SK-N-SH treated with all-trans-retinoic acid at 6 μM for 48 hours (cell line): Measurements from ENCODE around the gene SCLT1.
"Not testable (repeated sequence)": the region's sequence is repeated elsewhere in the genome, so short reads cannot be mapped to it uniquely, and the experiment has no call there.

ENCODE experiments used
- ATAC-seq: fragments of 200-7000 bp; cut with Tn5 transposase; 3 replicates; pipeline ENCODE4 v1.9.1; 2020; ENCODE audit warnings: mild to moderate bottlenecking, moderate library complexity
- ARNTL ChIP-seq: fragments of 450-650 bp; formaldehyde crosslinking; IDR thresholded peaks from 2 replicates; pipeline ENCODE4 v1.5.0; 2020; ENCODE audit warnings: low read depth, mild to moderate bottlenecking, moderate library complexity, borderline replicate concordance
- BACH2 ChIP-seq: fragments of 250-450 bp; sonication (Bioruptor Pico); IDR thresholded peaks from 2 replicates; pipeline ENCODE4 v1.9.0; 2021; ENCODE audit warnings: mild to moderate bottlenecking, borderline replicate concordance
- CREB5 ChIP-seq: fragments of 250-450 bp; sonication (Bioruptor Pico); IDR thresholded peaks from 2 replicates; pipeline ENCODE4 v1.5.1; 2020; ENCODE audit warnings: low read depth, mild to moderate bottlenecking, moderate library complexity
- CSDC2 ChIP-seq: fragments of 250-450 bp; sonication (Bioruptor Pico); IDR thresholded peaks from 2 replicates; pipeline ENCODE4 v1.5.0; 2020; ENCODE audit warnings: mild to moderate bottlenecking, moderate library complexity
- ESRRG ChIP-seq: fragments of 250-450 bp; sonication (Bioruptor Pico); IDR thresholded peaks from 2 replicates; pipeline ENCODE4 v1.6.1; 2021; ENCODE audit warnings: mild to moderate bottlenecking
- GLIS3 ChIP-seq: fragments of 250-450 bp; sonication (Bioruptor Pico); IDR thresholded peaks from 2 replicates; pipeline ENCODE4 v1.5.0; 2020; ENCODE audit warnings: mild to moderate bottlenecking, moderate library complexity
- ISL1 ChIP-seq: fragments of 250-450 bp; sonication (Bioruptor Pico); IDR thresholded peaks from 2 replicates; pipeline ENCODE4 v2.1.2; 2022; ENCODE audit warnings: mild to moderate bottlenecking, moderate library complexity
- TCF4 ChIP-seq: fragments of 250-450 bp; sonication (Bioruptor Pico); IDR thresholded peaks from 2 replicates; pipeline ENCODE4 v1.8.0; 2021; ENCODE audit warnings: mild to moderate bottlenecking, moderate library complexity, borderline replicate concordance
- TOX ChIP-seq: fragments of 250-450 bp; sonication (Bioruptor Pico); IDR thresholded peaks from 2 replicates; pipeline ENCODE4 v1.8.0; 2021; ENCODE audit warnings: mild to moderate bottlenecking, moderate library complexity, borderline replicate concordance
- TSHZ2 ChIP-seq: fragments of 250-450 bp; sonication (Bioruptor Pico); IDR thresholded peaks from 2 replicates; pipeline ENCODE4 v1.5.0; 2020; ENCODE audit warnings: mild to moderate bottlenecking, moderate library complexity
- ZFP3 ChIP-seq: fragments of 250-450 bp; sonication (Bioruptor Pico); IDR thresholded peaks from 2 replicates; pipeline ENCODE4 v1.5.0; 2020; ENCODE audit warnings: mild to moderate bottlenecking, moderate library complexity
- ZNF565 ChIP-seq: fragments of 450-650 bp; formaldehyde crosslinking; conservative IDR thresholded peaks from 2 replicates; pipeline ENCODE4 v1.5.0; 2020; ENCODE audit warnings: low read depth, mild to moderate bottlenecking, moderate library complexity
- ZNF70 ChIP-seq: fragments of 450-650 bp; formaldehyde crosslinking; IDR thresholded peaks from 2 replicates; pipeline ENCODE4 v1.5.0; 2020; ENCODE audit warnings: mild to moderate bottlenecking, moderate library complexity
- ZNF8 ChIP-seq: fragments of 450-650 bp; formaldehyde crosslinking; IDR thresholded peaks from 2 replicates; pipeline ENCODE4 v1.5.0; 2020; ENCODE audit warnings: mild to moderate bottlenecking, moderate library complexity
- TF ChIP-seq, protein P1 (sequence below): fragments of 250-450 bp; sonication (Bioruptor Pico); IDR thresholded peaks from 2 replicates; pipeline ENCODE4 v1.8.0; 2020; ENCODE audit warnings: mild to moderate bottlenecking, moderate library complexity, borderline replicate concordance
- TF ChIP-seq, protein P2 (sequence below): fragments of 250-450 bp; sonication (Bioruptor Pico); IDR thresholded peaks from 2 replicates; pipeline ENCODE4 v1.5.1; 2021; ENCODE audit warnings: mild to moderate bottlenecking, moderate library complexity

Gene SCLT1

DNA sequence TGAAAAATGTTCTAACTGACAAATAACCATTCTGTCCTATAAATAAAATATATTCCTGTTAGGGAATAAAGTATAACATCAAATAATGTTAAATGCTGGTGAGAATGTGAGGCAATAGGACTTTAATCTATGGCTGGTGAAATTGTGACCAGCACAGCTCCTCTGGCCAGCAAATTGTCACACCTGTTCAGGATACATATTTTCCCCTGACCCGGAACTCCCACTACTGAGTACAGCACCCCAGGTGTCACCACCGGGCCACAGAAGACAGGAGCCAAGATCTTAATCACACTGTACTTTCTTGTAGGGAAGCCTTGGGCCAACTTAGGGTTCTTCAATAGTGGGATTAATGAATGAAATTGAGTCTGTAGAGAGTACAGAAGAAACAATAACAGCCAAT lies 35.8 kb upstream of the SCLT1 start (continued):
- TF ChIP-seq TSHZ2 (CRISPR knock-in tag) (no peak), ESRRG (no peak), GLIS3 (no peak), TOX (CRISPR knock-in tag) (no peak)
- TF ChIP-seq, protein P1, sequence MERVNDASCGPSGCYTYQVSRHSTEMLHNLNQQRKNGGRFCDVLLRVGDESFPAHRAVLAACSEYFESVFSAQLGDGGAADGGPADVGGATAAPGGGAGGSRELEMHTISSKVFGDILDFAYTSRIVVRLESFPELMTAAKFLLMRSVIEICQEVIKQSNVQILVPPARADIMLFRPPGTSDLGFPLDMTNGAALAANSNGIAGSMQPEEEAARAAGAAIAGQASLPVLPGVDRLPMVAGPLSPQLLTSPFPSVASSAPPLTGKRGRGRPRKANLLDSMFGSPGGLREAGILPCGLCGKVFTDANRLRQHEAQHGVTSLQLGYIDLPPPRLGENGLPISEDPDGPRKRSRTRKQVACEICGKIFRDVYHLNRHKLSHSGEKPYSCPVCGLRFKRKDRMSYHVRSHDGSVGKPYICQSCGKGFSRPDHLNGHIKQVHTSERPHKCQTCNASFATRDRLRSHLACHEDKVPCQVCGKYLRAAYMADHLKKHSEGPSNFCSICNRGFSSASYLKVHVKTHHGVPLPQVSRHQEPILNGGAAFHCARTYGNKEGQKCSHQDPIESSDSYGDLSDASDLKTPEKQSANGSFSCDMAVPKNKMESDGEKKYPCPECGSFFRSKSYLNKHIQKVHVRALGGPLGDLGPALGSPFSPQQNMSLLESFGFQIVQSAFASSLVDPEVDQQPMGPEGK (CRISPR knock-in tag) = no peak

- not testable (repeated sequence) for ATAC-seq
These were observed 33.3 kb upstream of the SCLT1 start for GRCh38 chr4:129126614-129127013.

- ATAC-seq = no peak
These were observed 24.4 kb upstream of the SCLT1 start for GRCh38 chr4:129117705-129118104.

DNA sequence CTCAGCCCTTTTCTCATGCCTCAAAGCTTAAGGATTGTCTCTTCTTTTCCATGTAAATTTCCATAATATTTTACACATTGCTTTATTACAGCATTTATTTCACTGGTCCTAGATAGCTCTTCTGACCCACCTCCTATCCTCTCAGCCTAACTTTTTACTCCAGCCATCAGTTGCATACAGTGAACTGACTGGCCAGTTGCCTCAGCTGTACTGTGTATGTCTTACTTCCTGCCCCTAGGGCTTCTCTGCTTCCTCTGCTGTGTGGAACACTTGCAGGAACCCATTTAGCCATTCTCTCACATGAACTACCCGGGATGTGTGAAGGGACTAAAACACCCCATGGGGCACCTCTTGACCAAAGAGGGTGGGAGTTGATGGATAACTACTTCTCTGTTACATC lies 20.6 kb upstream of the SCLT1 start:
- no peak for ATAC-seq
- TF ChIP-seq ISL1 (CRISPR knock-in tag) (no peak), ZNF565 (CRISPR knock-in tag) (no peak), ZFP3 (CRISPR knock-in tag) (no peak), TOX (CRISPR knock-in tag) (no peak), CREB5 (no peak), ZNF70 (CRISPR knock-in tag) (no peak), TCF4 (CRISPR knock-in tag) (no peak)
- TF ChIP-seq, all 23 proteins: peak for 0

More at GRCh38 chr4:129117705-129118104, 24.4 kb upstream of the SCLT1 start:
- TF ChIP-seq CREB5 (no peak), ZNF8 (CRISPR knock-in tag) (no peak), GLIS3 (no peak), ESRRG (no peak), ZNF565 (CRISPR knock-in tag) (no peak), TSHZ2 (CRISPR knock-in tag) (no peak), BACH2 (CRISPR knock-in tag) (no peak), CSDC2 (no peak), ZFP3 (CRISPR knock-in tag) (no peak), ARNTL (no peak), ZNF70 (CRISPR knock-in tag) (no peak)
- TF ChIP-seq, protein P2, sequence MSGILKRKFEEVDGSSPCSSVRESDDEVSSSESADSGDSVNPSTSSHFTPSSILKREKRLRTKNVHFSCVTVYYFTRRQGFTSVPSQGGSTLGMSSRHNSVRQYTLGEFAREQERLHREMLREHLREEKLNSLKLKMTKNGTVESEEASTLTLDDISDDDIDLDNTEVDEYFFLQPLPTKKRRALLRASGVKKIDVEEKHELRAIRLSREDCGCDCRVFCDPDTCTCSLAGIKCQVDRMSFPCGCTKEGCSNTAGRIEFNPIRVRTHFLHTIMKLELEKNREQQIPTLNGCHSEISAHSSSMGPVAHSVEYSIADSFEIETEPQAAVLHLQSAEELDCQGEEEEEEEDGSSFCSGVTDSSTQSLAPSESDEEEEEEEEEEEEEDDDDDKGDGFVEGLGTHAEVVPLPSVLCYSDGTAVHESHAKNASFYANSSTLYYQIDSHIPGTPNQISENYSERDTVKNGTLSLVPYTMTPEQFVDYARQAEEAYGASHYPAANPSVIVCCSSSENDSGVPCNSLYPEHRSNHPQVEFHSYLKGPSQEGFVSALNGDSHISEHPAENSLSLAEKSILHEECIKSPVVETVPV (CRISPR knock-in tag) = no peak
